OCI-LY7 (cell line): ENCODE measurements around the gene VAT1. TPM values are rescaled to one million over a fixed set of nuclear protein-coding genes. Genes with fewer than 3 reads are reported as not detected.

Source experiments
- BruUV-seq: library from RNA; stranded (reverse); fragments of 400-500 nt; replicated peaks from 2 replicates; lab custom pipeline; 2021; lab: Mats Ljungman, UMichigan
- CTCF ChIA-PET: fragments of 300-600 bp; sonication (Branson Sonifier 250); formaldehyde crosslinking; loops from one replicate; lab custom pipeline; 2022; ENCODE audit warnings: antibody characterized with exemption; ENCODE audit not compliant: unreplicated experiment; lab: Charles Lee
- POLR2A ChIA-PET: fragments of 300-600 bp; sonication (Branson Sonifier 250); formaldehyde crosslinking; loops from one replicate; lab custom pipeline; 2022; ENCODE audit warnings: antibody characterized with exemption; lab: Charles Lee
- DNase-seq: peaks from one replicate; pipeline ENCODE4 v3.0.0-alpha.2; 2015; ENCODE audit warnings: low spot score
- H2AFZ ChIP-seq: fragments of 200-600 bp; sonication (generic), shearing (Covaris generic); 2 replicates; pipeline ENCODE4 v1.6.1; 2014; ENCODE audit warnings: mild to moderate bottlenecking, antibody characterized with exemption, low read length, moderate library complexity
- H3K27ac ChIP-seq: fragments of 200-600 bp; sonication (generic); 2 replicates; pipeline ENCODE4 v1.5.1; 2014; ENCODE audit warnings: mixed run types, low read depth, mild to moderate bottlenecking, moderate library complexity, low read length, inconsistent platforms; ENCODE audit not compliant: poor library complexity, severe bottlenecking
- H3K36me3 ChIP-seq: fragments of 200-600 bp; sonication (generic); 2 replicates; pipeline ENCODE4 v1.6.1; 2014; ENCODE audit warnings: mild to moderate bottlenecking, antibody characterized with exemption, low read length, moderate library complexity, mixed read lengths; ENCODE audit not compliant: insufficient read depth
- H3K4me1 ChIP-seq: fragments of 200-600 bp; sonication (generic); 2 replicates; pipeline ENCODE4 v1.5.1; 2014; ENCODE audit warnings: mild to moderate bottlenecking, low read length; ENCODE audit not compliant: insufficient read depth, poor library complexity, severe bottlenecking
- H3K4me2 ChIP-seq: fragments of 200-600 bp; sonication (generic); 2 replicates; pipeline ENCODE4 v1.6.1; 2014; ENCODE audit warnings: mild to moderate bottlenecking, low read length
- H3K4me3 ChIP-seq: fragments of 200-600 bp; sonication (generic); 2 replicates; pipeline ENCODE4 v1.5.1; 2014; ENCODE audit warnings: mild to moderate bottlenecking, low read depth, low read length; ENCODE audit not compliant: poor library complexity, severe bottlenecking
- H3K79me2 ChIP-seq: fragments of 200-600 bp; sonication (generic); 2 replicates; pipeline ENCODE4 v1.6.1; 2016; ENCODE audit warnings: low read depth, mild to moderate bottlenecking, low read length, moderate library complexity, mixed read lengths; ENCODE audit not compliant: insufficient read depth
- H3K9me2 ChIP-seq: fragments of 200-600 bp; sonication (generic); 2 replicates; pipeline ENCODE4 v1.6.1; 2016; ENCODE audit warnings: mild to moderate bottlenecking, low read length, mixed read lengths; ENCODE audit not compliant: insufficient read depth
- H3K9me3 ChIP-seq: fragments of 200-600 bp; sonication (generic); 2 replicates; pipeline ENCODE4 v1.6.1; 2014; ENCODE audit warnings: mild to moderate bottlenecking, mixed run types, low read length, mixed read lengths
- H4K20me1 ChIP-seq: fragments of 200-600 bp; sonication (generic); 2 replicates; pipeline ENCODE4 v1.6.1; 2014; ENCODE audit warnings: mild to moderate bottlenecking, antibody characterized with exemption, low read length, moderate library complexity, mixed read lengths; ENCODE audit not compliant: insufficient read depth
- EZH2phosphoT487 ChIP-seq: fragments of 200-600 bp; sonication (generic); IDR thresholded peaks from 2 replicates; pipeline ENCODE4 v1.6.1; 2018; ENCODE audit warnings: low read depth, borderline replicate concordance, mild to moderate bottlenecking, mixed run types, antibody characterized with exemption, low read length, moderate library complexity, mixed read lengths
- intact Hi-C: fragments of 100-400 bp; cut with micrococcal nuclease; formaldehyde crosslinking; loops from one replicate; pipeline ENCODE4 v1.10.0; 2022; ENCODE audit not compliant: unreplicated experiment
- total RNA-seq, 2 experiments: library from RNA; depleted of rRNA in 1 of 2; stranded (reverse); fragments of >200 nt in 1 of 2; shearing (Covaris generic) in 1 of 2; gene quantifications; 2 replicates each; pipeline ENCODE4 v1.2.3, GENCODE V29; 2014 to 2022
- TF ChIP-seq, protein P1 (sequence below): fragments of 200-600 bp; sonication (generic); conservative IDR thresholded peaks from 2 replicates; pipeline ENCODE4 v1.5.1; 2014; ENCODE audit warnings: mild to moderate bottlenecking, antibody characterized with exemption, low read length, moderate library complexity, mixed read lengths

The VAT1 gene
- total RNA-seq, 2 experiments from 2014 or later, result 26.2 to 51.3 TPM

DNA sequence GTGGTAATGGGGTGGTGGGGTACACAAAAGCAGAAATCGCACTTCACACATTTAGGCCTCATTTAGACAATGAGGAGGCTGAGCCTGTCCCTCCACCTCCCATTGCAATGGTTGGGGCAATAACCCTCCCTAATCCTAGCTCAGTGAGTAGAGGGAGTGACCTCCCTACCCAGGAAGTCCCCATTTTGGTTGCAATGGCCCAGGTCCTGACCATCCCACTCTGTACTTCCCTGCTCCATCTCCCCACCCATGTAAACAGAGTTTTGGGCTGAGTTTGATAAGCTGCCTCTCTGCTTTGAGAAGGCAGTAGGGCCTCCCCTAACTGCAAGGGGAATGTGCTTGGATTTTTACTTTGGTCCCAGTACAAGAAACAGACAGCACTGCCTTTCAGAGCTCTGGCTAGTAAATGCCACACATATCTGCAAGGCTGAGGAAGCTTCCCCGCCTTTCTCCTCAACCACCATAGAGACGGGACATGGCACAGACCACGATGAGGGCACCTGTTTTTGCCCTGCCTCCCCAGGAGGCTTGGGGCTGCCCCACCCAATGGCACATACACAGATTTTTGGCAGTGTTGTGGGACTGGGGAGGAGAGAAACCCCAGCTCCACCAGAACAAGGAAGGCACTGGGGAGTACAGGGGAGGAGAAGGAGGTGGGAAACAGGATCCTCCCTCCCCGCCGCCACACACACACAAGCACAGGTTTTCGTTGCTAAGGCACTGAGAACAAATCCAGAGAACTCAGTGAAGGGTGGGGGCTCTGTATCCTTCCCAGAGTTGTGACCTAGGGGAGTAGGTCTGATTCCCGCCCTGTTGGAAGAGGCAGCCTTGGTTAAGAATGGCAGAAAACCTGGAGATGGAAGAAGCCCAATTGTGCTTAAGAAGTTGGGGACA, 7.3 kb downstream of the VAT1 start:
- no peak overlapping the region for H3K4me2 ChIP-seq
- H3K4me1 ChIP-seq, result no peaks in the 10 kb centered on the region
- intact Hi-C loops, result no loop called here
- no peaks in the 10 kb centered on the region for H4K20me1 ChIP-seq
- no peaks in the 10 kb centered on the region for H3K9me3 ChIP-seq
- no peaks in the 10 kb centered on the region for H3K36me3 ChIP-seq
- BruUV-seq, result TSS peak; percentile 70
- H2AFZ ChIP-seq, result no peak overlapping the region
- no peak for DNase-seq
- no peak overlapping the region for H3K4me3 ChIP-seq
- H3K79me2 ChIP-seq, result no peaks in the 10 kb centered on the region
- ChIA-PET POLR2A (no interaction called here), CTCF (no interaction called here)
- H3K27ac ChIP-seq, result no peak overlapping the region
- TF ChIP-seq, protein P1, sequence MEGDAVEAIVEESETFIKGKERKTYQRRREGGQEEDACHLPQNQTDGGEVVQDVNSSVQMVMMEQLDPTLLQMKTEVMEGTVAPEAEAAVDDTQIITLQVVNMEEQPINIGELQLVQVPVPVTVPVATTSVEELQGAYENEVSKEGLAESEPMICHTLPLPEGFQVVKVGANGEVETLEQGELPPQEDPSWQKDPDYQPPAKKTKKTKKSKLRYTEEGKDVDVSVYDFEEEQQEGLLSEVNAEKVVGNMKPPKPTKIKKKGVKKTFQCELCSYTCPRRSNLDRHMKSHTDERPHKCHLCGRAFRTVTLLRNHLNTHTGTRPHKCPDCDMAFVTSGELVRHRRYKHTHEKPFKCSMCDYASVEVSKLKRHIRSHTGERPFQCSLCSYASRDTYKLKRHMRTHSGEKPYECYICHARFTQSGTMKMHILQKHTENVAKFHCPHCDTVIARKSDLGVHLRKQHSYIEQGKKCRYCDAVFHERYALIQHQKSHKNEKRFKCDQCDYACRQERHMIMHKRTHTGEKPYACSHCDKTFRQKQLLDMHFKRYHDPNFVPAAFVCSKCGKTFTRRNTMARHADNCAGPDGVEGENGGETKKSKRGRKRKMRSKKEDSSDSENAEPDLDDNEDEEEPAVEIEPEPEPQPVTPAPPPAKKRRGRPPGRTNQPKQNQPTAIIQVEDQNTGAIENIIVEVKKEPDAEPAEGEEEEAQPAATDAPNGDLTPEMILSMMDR, result no peak
- no peak for TF ChIP-seq EZH2phosphoT487
- H3K9me2 ChIP-seq, result no peaks in the 10 kb centered on the region

DNA sequence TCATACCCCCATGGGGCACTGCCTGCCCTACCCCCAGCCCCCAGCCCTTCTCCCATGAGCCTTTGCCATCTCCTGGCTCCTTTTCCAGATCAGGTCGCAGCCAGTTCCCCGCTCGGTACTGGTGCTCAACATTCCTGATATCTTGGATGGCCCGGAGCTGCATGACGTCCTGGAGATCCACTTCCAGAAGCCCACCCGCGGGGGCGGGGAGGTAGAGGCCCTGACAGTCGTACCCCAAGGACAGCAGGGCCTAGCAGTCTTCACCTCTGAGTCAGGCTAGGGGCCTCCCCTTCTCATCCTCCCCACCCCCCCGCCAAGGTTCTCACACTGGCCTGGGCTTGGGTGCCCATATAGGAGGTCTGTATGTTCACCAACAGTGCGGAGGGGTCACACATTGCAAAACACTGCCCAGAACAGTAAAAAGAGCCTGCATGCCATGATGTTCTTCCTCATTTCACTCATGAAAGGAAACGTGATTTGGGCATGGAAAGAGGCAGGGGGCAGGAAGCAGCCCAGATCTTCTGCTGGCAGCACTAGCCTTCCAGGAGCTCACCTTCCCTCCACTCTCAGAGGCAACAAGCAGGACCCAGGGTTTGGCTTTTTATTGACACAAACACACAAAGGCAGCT, 8.1 kb downstream of the VAT1 start:
- no peaks in the 10 kb centered on the region for H4K20me1 ChIP-seq
- no peak overlapping the region for H3K27ac ChIP-seq
- H3K36me3 ChIP-seq, result no peaks in the 10 kb centered on the region
- intact Hi-C loops, result no loop called here
- no peaks in the 10 kb centered on the region for H3K79me2 ChIP-seq
- TF ChIP-seq, protein P1, result no peak
- TF ChIP-seq EZH2phosphoT487, result no peak
- ChIA-PET POLR2A (no interaction called here), CTCF (no interaction called here)
- BruUV-seq, result no TSS peak
- no peak overlapping the region for H3K4me3 ChIP-seq
- no peaks in the 10 kb centered on the region for H3K9me2 ChIP-seq
- H3K9me3 ChIP-seq, result no peaks in the 10 kb centered on the region
- H3K4me1 ChIP-seq, result no peaks in the 10 kb centered on the region
- no peak overlapping the region for H3K4me2 ChIP-seq
- DNase-seq, result no peak
- no peak overlapping the region for H2AFZ ChIP-seq

DNA sequence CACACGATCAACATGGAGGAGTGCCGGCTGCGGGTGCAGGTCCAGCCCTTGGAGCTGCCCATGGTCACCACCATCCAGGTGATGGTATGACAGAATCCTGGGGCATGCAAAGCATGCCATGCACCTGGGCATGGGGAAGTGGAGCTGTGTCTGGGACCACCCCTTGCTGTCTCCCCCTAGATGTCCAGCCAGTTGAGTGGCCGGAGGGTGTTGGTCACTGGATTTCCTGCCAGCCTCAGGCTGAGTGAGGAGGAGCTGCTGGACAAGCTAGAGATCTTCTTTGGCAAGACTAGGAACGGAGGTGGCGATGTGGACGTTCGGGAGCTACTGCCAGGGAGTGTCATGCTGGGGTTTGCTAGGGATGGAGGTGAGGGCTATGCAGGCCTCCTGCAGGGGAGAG, 8.9 kb downstream of the VAT1 start:
- TF ChIP-seq, protein P1, result no peak
- TF ChIP-seq EZH2phosphoT487, result no peak
- Histone ChIP-seq H3K4me2 (no peak overlapping the region), H3K27ac (no peak overlapping the region), H3K4me1 (no peaks in the 10 kb centered on the region), H3K9me2 (no peaks in the 10 kb centered on the region), H3K36me3 (no peaks in the 10 kb centered on the region), H3K9me3 (no peaks in the 10 kb centered on the region), H4K20me1 (no peaks in the 10 kb centered on the region), H2AFZ (no peak overlapping the region), H3K79me2 (no peaks in the 10 kb centered on the region), H3K4me3 (no peak overlapping the region)
- BruUV-seq, result no TSS peak
- no peak for DNase-seq
- intact Hi-C loops, result no loop called here
- ChIA-PET CTCF (no interaction called here), POLR2A (interaction anchor here (1.2 to 1.8 kb wide), 2 partner anchors 11 to 15 kb away, joined by 3 to 5 read pairs; partner anchors contain the start of genes RND2 and RPL27)
